GM12892 (cell line): Measurements from ENCODE around the gene GPR180.

ENCODE experiments used
- POLR2A ChIP-seq: IDR thresholded peaks from 2 replicates; pipeline ENCODE4 v1.6.1; 2011; ENCODE audit warnings: low read depth, low read length, control low read depth
- POLR2AphosphoS5 ChIP-seq: IDR thresholded peaks from 2 replicates; pipeline ENCODE4 v1.6.1; 2011; ENCODE audit warnings: low read depth, low read length, control low read depth

DNA sequence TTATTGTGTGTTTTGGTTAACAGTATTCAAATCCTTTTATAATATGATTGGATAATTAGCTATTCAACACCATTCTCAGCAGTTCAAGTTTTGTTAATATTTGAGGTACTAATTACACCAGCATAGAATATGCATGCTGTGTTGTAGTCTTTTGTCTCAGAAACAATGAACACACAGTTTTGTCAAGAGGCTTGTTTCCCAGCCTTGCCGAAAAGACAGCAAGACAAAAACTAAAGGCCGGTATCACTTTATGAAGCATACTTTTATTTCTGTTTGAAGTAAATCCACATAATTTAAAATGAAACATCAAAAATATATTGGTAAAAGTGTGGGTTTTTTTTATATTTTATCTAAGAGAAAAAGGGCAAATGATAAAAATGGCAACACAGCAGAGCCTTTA, 7.5 kb downstream of the GPR180 start:
- TF ChIP-seq POLR2A (no peak), POLR2AphosphoS5 (no peak)
